NCI-H748 (cell line): ENCODE results near the gene MAIP1.
"Not testable (repeated sequence)": the region's sequence is repeated elsewhere in the genome, so short reads cannot be mapped to it uniquely, and the experiment has no call there.

ENCODE experiments used
- DNase-seq: peaks from one replicate; lab custom pipeline; 2025; ENCODE audit not compliant: unreplicated experiment; lab: John Stamatoyannopoulos, UW

The MAIP1 gene

DNA sequence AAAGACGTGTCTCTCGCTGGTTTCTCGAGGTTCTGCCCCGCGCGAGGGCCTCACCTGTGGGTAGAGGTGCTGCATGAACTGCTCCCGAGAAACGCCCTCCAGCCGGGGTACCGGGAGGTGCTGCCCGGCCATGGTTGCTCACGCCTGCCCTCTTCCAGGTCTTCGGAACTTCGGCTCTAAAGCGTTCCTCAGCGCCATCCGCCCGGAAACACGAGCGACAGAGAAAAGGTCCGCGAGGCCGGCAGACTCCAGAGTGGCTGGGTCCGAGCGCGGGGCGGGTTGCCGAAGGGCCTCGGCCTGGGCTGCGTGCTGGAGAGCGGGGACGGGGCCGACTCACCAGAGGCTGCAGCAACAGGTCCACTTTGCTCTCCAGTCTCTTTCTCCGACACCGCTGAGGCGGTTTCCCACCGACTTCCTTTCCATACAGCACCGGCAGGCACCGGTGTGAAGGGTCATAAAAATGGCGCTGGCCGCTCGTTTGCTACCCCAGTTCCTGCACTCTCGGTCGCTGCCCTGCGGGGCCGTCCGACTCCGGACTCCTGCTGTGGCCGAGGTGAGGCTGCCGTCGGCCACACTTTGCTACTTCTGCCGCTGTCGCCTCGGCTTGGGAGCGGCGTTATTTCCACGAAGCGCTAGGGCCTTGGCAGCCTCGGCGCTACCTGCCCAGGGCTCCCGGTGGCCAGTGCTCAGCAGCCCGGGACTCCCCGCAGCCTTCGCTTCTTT lies at the start of gene MAIP1, which contains the start of gene TYW5:
Gene MAIP1 (plus strand): TSS at position 244 of the 723 bp plus-strand sequence. CDS start 217 bp downstream, at position 461.
Gene TYW5 (minus strand): TSS at position 153 of the 723 bp plus-strand sequence. CDS start 21 bp downstream, at position 132.
- peak; percentile 99 for DNase-seq

- no peak for DNase-seq
These were observed 48.2 kb upstream of the MAIP1 start for GRCh38 chr2:199907008-199907714.

DNA sequence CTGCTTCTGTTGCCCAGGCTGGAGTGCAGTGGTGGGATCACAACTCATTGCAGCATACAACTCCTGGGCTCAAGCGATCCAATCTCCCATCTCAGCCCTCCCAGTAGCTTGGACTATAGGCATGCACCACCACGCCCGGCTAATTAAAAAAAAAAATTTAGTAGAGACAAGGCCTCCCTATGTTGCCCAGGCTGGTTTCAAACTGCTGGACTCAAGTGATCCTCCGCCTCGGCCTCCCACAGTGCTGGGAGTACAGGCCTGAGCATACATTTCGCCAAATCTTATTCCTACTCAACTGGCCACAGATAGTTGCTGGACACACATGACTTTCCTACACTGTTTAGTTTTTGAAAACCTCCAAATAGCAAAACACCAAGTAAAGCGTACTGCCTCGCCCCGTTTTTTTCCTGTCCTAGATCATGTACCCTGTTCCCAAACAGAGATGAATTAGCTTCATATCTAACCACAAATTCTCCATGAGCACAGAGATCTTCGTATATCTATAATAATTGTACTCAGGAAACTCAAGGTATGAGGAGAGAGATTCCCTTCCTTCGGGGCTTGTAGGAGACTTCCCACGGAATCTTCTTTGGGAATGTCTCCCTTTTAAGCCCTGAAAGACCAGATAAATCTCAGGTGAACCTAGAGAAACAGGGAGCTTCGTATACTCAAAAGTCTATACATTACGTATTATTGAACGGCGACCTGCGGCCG lies 44.9 kb upstream of the MAIP1 start:
- no peak for DNase-seq

DNA sequence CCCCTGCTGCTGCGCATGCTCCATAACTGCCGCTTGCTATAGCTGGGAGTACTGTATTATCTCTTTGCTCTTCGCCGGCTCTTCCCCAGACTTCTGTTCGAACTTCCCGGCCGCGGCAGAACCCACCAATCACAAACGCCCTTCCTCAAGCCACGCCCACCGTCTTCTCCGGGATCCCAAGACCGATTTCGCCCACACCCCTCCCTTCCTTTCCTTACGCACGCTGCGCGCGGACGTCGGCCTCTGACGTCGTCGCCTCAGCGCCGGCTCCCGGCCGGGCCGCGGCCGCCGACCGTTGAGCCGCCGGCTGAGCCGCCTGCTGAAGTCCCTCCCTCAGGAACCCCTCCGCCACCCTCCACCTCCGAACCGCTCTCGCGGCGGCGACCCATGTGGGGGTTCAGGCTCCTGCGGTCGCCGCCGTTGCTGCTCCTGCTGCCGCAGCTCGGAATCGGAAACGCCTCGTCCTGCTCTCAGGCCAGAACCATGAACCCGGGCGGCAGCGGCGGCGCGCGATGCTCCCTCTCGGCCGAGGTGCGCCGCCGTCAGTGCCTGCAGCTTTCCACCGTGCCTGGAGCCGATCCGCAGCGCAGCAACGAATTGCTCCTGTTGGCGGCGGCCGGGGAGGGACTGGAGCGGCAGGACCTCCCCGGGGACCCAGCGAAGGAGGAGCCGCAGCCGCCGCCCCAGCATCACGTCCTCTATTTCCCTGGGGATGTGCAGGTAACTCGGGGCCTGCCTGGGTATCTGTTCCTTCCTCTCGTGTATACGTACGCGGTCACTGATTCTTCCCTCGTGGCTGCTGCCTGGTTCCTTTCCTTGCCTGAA lies 44.1 kb upstream of the MAIP1 start, which contains the start of gene C2orf69:
Gene C2orf69 (plus strand): TSS at position 242 of the 825 bp plus-strand sequence. CDS start 146 bp downstream, at position 388.
- DNase-seq = peak; percentile 99

DNA sequence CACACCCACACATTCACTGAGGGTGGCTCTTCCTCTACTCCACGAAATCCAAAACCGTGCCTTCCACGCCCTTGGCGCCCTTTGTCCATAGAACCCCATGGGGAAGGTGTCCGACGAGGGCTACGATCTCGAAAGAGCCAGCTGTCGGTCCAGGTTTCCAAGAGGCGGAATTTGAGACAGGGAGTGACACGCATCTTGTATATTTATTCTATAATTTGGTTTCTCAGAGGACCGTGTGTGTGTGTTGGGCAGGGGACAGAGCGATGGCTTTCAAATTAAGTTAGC lies 43.6 kb upstream of the MAIP1 start:
- no peak for DNase-seq

DNA sequence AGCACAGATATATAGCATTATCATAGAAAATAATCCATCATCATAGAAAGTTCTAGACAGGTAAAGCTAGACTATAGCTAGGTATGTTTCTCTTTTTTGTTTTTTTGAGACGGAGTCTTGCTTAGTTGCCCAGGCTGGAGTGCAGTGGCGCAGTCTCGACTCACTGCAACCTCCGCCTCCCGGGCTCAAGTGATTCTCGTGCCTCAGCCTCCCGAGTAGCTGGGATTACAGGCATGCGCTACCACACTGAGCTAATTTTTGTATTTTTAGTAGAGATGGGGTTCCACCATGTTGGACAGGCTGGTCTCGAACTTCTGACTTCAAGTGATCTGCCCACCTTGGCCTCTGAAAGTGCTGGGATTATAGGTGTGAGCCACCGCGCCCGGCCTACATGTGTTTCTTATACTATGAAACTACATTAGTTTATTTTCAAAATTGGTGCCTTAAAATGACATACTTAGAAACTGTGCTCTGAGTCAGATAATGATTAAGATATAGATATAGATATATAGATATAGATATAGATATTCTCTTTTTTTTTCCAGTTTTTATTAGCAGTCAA lies 42.7 kb upstream of the MAIP1 start:
- DNase-seq = not testable (repeated sequence)

GRCh38 chr2:199914372-199914958 lies 40.9 kb upstream of the MAIP1 start:
- DNase-seq = no peak

GRCh38 chr2:199916980-199917379 lies 38.4 kb upstream of the MAIP1 start:
- no peak for DNase-seq

- DNase-seq = no peak
These were observed 32.5 kb upstream of the MAIP1 start for GRCh38 chr2:199922856-199923255.

GRCh38 chr2:199923924-199924323 lies 31.5 kb upstream of the MAIP1 start:
- no peak for DNase-seq

DNA sequence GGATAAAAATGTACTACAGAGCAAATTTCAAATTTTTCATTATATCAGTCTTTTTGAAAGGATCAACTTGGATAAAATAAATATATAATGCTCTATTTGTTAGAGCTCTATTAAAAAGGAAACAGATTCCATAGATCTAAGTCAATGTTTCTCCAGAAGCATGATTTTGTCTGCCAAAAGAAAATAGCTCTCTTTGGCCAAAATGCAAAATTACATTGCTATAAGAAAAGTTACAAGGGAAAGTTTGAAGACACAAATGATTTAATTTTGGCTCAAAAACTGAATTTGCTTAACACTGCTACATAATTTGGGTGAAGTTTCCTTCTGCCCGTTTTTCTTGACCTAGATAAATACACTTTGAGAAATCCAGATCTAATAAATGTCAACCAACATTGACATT lies 28.6 kb upstream of the MAIP1 start:
- DNase-seq = no peak

GRCh38 chr2:199928226-199928625 lies 27.2 kb upstream of the MAIP1 start:
- DNase-seq = no peak

GRCh38 chr2:199928626-199929025 lies 26.8 kb upstream of the MAIP1 start:
- DNase-seq = no peak

- DNase-seq = no peak
These were observed 26.1 kb upstream of the MAIP1 start for GRCh38 chr2:199929262-199929661.

DNA sequence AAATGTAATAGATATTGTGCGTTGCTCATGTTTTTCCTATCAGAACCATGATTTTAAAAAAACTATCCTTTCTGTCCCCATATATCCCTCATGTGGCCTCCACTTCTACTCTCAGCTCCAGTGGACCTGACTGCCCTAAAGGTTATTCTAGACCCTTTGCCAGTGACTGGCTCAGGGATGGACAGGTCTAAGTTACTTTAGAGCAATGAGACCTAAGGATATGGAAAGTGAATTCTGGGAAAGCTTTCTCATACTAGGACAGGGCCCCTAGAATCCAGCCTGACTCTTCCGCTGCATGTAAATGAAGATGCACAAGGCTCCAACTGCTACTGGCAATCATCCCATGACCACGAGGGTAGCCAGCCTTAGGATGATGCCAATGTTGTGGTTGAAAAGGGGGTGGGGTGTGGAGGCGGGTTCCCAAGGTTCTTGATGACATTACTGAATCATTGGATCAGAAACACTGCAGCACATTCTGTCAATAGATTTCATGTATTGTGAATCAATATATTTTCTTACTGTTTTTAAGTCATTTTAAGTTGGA lies 23.0 kb upstream of the MAIP1 start:
- no peak for DNase-seq

GRCh38 chr2:199933466-199933865 lies 21.9 kb upstream of the MAIP1 start:
- DNase-seq = no peak

DNA sequence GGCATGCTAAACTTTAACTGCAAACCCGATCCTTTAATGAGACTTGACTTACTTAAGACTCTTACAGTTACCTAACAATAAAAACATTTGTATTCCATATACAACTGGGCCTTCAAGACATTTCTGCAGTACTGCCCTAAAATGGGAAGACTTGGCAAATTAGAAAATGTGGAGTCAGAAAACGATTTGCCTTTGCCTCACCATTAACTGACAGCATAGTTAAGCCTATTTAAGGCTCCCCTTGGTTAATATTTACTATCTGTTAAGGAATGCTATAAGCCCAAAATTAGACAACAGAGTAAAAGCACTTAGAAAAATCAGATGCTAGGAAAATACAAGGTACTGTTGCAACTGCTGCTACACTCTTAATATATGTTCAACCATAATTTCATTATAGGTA lies 18.8 kb upstream of the MAIP1 start:
- no peak for DNase-seq

- peak; percentile 18 for DNase-seq
These were observed 15.0 kb upstream of the MAIP1 start for GRCh38 chr2:199940373-199940772.

DNA sequence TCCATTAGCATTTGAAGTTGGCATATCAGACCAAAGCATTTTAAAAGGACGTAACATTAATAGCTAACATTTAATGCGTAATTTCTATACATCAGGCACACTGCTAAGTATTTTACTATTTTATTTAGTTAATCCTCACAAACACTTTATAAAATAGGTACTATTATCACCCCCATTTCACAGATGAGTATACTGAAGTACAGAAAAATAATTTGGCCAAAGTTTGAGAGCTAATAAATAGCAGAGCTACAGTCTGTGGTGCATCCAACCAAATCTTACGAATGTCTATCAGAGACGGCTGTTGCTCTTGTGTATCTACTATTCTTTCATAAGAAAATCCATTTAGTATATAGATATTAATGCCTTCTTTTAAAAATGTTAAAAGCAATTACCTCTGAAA lies 12.0 kb upstream of the MAIP1 start:
- no peak for DNase-seq

GRCh38 chr2:199946196-199946595 lies 9.2 kb upstream of the MAIP1 start:
- no peak for DNase-seq
